ENCODE data around the gene CPA3. TPM values are rescaled to one million over a fixed set of nuclear protein-coding genes. Genes with fewer than 3 reads are reported as not detected.

CPA3 gene
- total RNA-seq, 4 donors from 2014 or later: 1.8 to 4.4 (median 2.4) TPM

DNA sequence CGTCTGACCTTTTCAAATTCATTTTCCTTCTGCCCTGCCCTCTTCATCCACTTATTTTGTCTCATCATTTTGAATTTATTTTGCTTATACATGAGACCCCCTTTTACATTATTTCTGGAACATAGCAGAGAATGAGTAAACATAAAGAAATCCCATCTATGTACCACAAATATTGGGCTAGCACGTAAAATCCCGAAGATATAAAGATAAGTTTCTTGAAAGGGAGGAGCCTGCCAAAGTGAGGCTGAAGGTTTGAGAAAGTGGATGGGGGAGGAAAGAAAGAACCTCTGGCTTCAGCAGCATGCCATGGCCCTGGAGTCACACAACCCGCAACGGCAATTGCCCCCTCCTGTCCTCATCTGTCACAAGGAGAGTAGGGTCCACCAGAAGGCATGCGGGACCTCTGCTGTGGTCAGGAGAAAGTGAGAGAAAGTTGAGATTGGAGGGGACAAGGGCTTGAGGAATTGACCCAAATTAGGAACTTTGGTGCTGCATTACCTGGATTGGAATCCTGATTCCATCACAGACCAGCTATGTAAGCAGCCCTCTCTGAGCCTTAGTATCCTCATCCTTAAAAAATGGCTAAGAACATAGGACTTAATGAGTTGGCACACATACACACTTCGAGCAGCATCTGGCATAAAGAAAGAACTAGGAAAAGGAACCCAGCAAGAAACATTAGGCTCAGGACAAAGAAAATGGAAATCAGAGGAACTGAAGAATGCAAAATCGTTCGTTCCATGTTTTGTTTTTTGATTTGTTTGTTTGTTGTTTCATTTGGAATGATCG is 72.6 kb downstream of the CPA3 start:
- Histone ChIP-seq H3K27ac (no peak overlapping the region), H3K36me3 (no peaks in the 10 kb centered on the region), H3K4me1 (no peaks in the 10 kb centered on the region), H3K9me3 (no peaks in the 10 kb centered on the region), H3K27me3 (no peaks in the 10 kb centered on the region), H3K4me3 (no peak overlapping the region)
- TF ChIP-seq, protein P1, sequence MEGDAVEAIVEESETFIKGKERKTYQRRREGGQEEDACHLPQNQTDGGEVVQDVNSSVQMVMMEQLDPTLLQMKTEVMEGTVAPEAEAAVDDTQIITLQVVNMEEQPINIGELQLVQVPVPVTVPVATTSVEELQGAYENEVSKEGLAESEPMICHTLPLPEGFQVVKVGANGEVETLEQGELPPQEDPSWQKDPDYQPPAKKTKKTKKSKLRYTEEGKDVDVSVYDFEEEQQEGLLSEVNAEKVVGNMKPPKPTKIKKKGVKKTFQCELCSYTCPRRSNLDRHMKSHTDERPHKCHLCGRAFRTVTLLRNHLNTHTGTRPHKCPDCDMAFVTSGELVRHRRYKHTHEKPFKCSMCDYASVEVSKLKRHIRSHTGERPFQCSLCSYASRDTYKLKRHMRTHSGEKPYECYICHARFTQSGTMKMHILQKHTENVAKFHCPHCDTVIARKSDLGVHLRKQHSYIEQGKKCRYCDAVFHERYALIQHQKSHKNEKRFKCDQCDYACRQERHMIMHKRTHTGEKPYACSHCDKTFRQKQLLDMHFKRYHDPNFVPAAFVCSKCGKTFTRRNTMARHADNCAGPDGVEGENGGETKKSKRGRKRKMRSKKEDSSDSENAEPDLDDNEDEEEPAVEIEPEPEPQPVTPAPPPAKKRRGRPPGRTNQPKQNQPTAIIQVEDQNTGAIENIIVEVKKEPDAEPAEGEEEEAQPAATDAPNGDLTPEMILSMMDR (IDR thresholded peaks at IDR 0.05): no peak
- TF ChIP-seq POLR2A (IDR thresholded peaks at IDR 0.05): no peak
- TF ChIP-seq EP300 (IDR thresholded peaks at IDR 0.05): no peak
- no peak for TF ChIP-seq POLR2AphosphoS5 (IDR thresholded peaks at IDR 0.05)
- DNase-seq (ENCODE audit: low spot score in 2 of 2): no peak
- 76% methylated on average over 10 of the region's 10 CpGs for WGBS

DNA sequence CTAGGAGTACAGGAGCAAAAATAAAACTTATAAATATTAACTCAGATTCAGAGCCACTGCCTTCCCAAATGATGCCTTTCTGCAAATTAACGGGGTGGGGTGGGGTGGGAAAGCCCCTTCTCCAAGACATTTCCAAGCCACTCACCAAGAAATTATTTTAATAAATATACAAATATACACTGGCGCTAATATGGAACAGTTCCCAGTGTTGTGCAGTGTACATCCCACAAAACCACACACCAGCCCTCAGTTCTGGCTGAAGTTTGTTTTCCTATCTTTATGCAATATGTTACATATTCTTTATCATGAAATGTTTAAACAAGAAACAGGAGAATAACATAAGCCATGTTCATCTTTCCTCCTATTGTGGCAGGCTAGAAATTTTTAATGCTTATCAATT is 73.2 kb downstream of the CPA3 start:
- TF ChIP-seq, protein P1 (IDR thresholded peaks at IDR 0.05): no peak
- no peak for TF ChIP-seq EP300 (IDR thresholded peaks at IDR 0.05)
- TF ChIP-seq POLR2A (IDR thresholded peaks at IDR 0.05): no peak
- no peak for TF ChIP-seq POLR2AphosphoS5 (IDR thresholded peaks at IDR 0.05)
- no peak overlapping the region for H3K27ac ChIP-seq
- no peak overlapping the region for H3K4me3 ChIP-seq
- H3K36me3 ChIP-seq: no peaks in the 10 kb centered on the region
- no peaks in the 10 kb centered on the region for H3K9me3 ChIP-seq
- H3K4me1 ChIP-seq: no peaks in the 10 kb centered on the region
- no peak for DNase-seq (ENCODE audit: low spot score in 2 of 2)
- no peaks in the 10 kb centered on the region for H3K27me3 ChIP-seq
- WGBS: 58% methylated on average over 2 of the region's 2 CpGs

DNA sequence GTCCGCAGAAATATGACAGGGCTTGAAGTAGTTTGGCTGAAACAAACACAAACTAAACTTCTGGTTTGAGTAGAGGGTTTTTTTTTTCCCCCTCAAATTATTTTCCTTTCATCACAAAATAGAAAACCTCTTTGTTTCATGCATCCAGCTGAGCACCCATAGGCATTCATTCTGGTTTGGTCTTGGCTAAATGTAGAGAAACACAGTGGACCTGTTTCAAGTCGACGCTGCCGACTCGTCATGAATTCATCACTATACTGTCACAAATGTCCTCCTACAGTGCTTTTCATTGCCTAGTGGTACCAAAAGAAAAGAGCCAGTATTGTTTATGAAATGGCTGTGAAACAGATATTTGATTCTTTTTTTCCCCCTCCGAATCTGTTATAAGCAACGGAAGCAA is 73.8 kb downstream of the CPA3 start:
- DNase-seq (ENCODE audit: low spot score in 2 of 2): no peak
- TF ChIP-seq POLR2AphosphoS5 (IDR thresholded peaks at IDR 0.05) (no peak), POLR2A (IDR thresholded peaks at IDR 0.05) (no peak), EP300 (IDR thresholded peaks at IDR 0.05) (no peak)
- TF ChIP-seq, protein P1 (IDR thresholded peaks at IDR 0.05): no peak
- no peaks in the 10 kb centered on the region for H3K27me3 ChIP-seq
- H3K4me1 ChIP-seq: no peaks in the 10 kb centered on the region
- H3K9me3 ChIP-seq: no peaks in the 10 kb centered on the region
- H3K36me3 ChIP-seq: no peaks in the 10 kb centered on the region
- H3K4me3 ChIP-seq: no peak overlapping the region
- no peak overlapping the region for H3K27ac ChIP-seq
- WGBS: 67% methylated on average over 7 of the region's 7 CpGs

DNA sequence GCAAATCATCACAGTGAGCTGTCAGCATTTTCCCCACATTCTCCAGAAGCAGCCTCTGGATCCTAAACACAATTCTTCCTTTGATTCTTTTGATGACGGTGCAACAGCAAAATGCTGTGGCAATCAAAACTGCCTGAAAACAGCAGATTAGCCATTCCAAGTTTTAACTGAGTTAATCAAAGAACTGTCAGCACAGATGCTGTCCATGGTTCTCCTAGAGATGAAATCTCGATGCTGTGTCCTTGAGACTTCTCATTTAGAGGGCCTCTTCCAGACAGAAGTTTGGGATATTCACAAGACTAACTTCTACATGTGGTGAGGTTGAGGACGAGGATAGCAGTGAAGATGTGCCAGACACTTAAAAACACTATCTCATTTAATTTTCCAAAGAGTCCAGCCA is 75.9 kb downstream of the CPA3 start:
- DNase-seq (ENCODE audit: low spot score in 2 of 2): no peak
- H3K9me3 ChIP-seq: no peaks in the 10 kb centered on the region
- no peaks in the 10 kb centered on the region for H3K4me1 ChIP-seq
- no peak for TF ChIP-seq POLR2A (IDR thresholded peaks at IDR 0.05)
- TF ChIP-seq POLR2AphosphoS5 (IDR thresholded peaks at IDR 0.05): no peak
- TF ChIP-seq, protein P1 (IDR thresholded peaks at IDR 0.05): no peak
- no peak for TF ChIP-seq EP300 (IDR thresholded peaks at IDR 0.05)
- WGBS: 76% methylated on average over 3 of the region's 3 CpGs
- no peak overlapping the region for H3K27ac ChIP-seq
- H3K36me3 ChIP-seq: no peaks in the 10 kb centered on the region
- no peaks in the 10 kb centered on the region for H3K27me3 ChIP-seq
- H3K4me3 ChIP-seq: no peak overlapping the region

DNA sequence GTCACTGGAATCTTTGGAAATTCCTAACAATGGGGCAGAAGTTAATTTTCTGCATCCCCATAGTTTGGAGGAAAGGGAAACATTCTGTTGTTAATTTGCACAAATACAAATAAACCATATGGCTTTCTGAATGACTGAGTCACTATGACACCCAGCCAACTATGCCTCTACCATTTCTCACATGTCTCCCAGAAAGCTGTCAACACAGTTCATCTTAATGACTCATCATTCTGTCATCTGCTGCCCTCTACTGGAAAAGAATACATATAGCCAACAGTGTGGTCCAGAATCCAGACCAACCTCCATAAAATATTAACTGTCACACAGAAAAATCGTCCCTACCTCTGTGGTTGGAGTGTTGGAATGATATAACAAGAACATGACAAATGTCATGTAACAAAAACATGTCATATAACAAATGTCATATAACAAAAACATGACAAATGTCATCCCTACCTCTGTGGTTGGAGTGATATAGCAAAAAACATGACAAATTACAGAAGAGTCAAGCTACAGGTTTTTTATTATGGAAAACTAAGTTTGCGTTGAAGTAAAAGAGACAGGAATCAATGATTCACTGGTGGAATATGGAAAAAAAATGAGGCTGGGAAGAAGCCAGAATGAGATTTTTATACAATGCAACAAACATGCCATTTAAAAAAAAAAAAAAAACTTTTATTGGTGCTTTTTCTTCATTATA is 78.6 kb downstream of the CPA3 start:
- DNase-seq (ENCODE audit: low spot score in 2 of 2): no peak
- TF ChIP-seq, protein P1 (IDR thresholded peaks at IDR 0.05): peak; percentile 45 to 71
- no peak for TF ChIP-seq POLR2A (IDR thresholded peaks at IDR 0.05)
- Histone ChIP-seq H3K36me3 (no peaks in the 10 kb centered on the region), H3K27me3 (no peaks in the 10 kb centered on the region), H3K27ac (no peak overlapping the region), H3K9me3 (no peaks in the 10 kb centered on the region), H3K4me1 (no peaks in the 10 kb centered on the region), H3K4me3 (no peak overlapping the region)
- WGBS: 2% methylated on average over 2 of the region's 2 CpGs
